ENCODE measurements around the gene KIF27.

DNA sequence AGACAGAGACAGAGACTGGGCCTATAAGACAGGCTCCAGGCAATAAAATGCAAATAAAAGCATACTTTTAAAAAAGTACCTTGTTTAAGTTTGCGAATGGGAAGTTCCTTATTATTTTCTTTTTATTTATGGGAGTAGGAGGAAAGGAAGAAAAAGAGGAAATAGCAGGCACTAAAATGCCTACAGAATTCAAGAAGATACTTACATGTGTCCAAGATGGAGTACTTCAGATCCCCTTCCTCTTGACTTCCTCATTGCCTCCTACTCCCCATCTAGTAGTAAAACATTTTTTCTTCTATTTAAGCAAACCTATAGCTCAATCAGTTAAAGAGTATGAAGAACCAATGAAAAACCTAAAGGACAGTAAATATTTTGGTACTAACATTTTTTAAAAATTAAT lies 128.5 kb downstream of the KIF27 start:
- TF ChIP-seq ZFP3 (CRISPR knock-in tag; IDR thresholded peaks at IDR 0.05) (no peak), SNAI2 (CRISPR knock-in tag; IDR thresholded peaks at IDR 0.05) (no peak), OSR1 (CRISPR knock-in tag; IDR thresholded peaks at IDR 0.05) (no peak)
- TF ChIP-seq, protein P1, sequence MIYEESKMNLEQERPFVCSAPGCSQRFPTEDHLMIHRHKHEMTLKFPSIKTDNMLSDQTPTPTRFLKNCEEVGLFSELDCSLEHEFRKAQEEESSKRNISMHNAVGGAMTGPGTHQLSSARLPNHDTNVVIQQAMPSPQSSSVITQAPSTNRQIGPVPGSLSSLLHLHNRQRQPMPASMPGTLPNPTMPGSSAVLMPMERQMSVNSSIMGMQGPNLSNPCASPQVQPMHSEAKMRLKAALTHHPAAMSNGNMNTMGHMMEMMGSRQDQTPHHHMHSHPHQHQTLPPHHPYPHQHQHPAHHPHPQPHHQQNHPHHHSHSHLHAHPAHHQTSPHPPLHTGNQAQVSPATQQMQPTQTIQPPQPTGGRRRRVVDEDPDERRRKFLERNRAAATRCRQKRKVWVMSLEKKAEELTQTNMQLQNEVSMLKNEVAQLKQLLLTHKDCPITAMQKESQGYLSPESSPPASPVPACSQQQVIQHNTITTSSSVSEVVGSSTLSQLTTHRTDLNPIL (CRISPR knock-in tag; IDR thresholded peaks at IDR 0.05; ENCODE audit: low read depth) = no peak

Data from SK-N-SH treated with all-trans-retinoic acid at 6 μM for 48 hours (cell line).